DMS153 (cell line): ENCODE measurements around the gene TMOD1.
"Not testable (repeated sequence)": the region's sequence is repeated elsewhere in the genome, so short reads cannot be mapped to it uniquely, and the experiment has no call there.

ENCODE experiments used
- DNase-seq: peaks from one replicate; lab custom pipeline; 2025; lab: John Stamatoyannopoulos, UW

Gene TMOD1

DNA sequence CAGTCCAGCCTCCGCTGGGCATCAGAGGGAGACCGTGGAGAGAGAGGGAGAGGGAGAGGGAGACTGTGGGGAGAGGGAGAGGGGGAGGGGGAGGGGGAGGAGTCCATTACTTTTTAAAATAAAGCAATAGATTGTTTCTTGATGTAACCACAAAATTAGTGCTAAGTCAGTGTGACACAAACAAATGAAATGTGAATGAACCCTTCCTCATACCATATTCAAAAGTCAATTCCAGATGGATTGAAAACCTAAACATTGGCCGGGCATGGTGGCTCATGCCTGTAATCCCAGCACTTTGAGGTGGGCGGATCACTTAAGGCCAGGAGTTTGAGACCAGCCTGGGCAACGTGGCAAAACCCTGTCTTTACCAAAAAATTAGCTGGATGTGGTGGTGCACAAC lies 2.6 kb upstream of the TMOD1 start:
- DNase-seq = not testable (repeated sequence)

DNA sequence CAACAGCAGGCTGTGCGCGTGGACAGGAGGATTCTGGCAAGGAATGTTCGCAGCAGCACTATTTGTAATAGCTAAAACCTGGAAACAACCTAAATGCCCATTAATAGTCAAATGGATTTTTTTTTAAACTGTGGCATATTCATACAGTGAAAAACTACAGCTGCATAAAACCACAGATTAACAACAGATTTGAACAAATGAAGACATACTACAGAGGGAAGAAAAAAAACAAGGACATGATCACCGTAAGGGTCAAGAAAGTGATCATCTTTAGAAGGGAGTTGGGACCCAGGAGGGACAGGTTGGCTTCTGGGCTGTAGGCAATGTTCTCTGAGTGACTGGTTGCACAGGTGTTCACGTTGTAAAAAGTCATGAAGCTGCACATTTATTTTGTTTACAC lies 1.2 kb upstream of the TMOD1 start:
- DNase-seq = no peak

DNA sequence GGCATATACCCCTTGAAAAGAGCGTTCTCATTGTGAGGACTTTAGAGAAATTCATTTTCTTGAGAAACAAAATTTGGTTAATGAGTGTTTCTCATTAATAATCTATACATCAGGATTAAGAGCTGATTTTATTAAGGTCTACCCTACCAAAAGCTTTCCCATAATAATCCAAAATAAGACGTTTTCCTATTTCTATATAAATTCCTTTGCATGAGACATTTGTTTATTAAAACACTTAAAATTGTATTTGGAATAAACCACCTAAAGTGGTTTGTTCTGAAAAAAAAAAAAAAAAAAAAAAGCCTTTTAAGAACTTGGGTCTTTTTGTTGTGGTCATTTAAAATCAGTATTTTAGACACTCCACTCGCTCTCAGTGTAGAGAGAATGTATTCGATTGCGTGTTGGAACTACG lies 695 bp upstream of the TMOD1 start:
- DNase-seq = no peak

DNA sequence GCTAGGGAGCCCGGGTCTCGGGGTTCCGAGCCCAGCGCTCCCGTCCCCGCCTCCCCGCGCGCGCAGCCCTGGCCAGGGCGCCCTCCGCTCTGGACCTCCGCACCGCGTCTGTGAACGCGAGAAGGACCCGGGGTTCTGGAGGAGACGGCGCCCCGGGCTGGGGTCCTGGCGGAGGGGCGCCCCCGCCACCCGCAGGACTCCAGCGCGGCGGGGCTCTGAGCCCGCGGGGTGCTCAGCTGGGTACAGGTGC lies 431 bp downstream of the TMOD1 start:
- DNase-seq = no peak

DNA sequence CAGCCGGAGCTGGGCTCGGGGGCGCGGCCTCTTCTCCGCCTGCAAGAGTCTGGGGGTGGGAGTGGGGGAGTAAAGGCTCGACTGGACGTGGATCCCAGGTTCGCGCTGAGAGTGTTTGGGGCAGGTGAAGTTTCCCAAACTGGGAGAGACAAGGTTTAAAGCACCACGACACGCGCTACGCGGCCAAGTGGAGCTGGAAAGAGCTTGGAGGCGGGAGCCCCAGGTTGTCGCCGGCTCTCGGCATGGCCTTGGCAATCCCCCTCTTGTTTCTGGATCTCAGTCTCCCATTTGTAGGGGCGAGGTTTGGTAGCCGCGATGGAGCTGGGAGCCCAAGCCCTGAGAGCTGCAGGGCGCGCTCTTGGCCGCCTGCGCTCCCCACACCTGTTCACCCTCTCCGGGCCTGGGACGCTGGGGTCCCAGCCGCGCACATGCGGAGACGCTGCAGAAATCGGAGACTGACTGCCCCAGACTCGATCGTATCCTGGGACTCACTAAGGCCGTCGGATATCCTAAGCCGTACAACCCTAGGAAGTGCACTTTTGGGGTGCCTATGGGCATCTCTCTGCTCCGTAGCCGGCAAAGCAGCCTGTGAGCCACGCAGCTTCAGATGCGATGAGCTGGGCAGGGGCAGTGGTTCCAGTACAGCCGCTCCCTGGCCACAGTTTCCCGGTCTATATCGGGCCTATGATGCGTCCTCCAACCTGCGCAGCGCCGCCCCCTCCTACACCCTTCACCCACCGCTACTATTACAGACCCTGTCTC lies 937 bp downstream of the TMOD1 start:
- DNase-seq = no peak

DNA sequence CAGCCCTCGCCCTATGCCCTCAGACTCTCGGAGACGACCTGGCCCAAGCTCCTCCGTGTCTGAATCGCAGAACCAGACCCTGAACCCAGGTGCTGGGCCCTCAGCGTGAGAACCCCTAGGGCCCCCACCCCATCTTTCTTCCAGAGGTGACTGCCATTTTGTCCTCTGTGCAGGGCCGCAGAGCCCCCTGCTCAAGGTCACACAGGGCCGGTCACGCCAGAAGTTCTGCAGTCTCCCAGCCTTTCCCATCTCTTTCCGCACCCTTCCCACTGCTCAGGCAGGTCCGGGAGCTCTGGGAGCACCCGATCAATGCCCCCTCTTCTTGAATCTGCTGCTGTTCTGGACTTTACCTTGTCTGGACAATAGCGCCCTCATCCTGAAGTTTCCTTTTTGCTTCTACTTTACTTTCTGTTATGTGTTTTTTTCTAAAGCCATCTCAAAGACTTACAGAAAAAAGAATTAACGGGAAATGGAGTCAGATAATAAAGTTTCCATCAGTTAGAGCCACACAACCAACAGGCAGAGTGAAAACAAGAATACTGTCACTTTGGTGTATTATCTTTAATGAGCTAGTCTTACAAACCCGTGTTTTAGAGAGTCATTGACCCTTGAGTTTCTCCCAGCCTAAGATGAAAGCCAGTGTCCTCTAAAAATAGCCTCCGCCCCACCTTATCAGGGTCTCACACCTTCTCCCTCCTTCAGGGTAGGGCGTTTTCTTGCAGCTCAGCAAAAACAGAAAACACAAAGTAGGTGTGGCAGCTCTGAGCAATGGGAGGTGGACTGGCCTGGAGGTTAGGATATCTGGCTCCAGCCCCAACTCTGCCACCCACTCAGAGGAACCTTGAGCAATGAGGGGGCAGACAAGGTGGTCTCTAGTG lies 1.8 kb downstream of the TMOD1 start:
- DNase-seq = no peak

DNA sequence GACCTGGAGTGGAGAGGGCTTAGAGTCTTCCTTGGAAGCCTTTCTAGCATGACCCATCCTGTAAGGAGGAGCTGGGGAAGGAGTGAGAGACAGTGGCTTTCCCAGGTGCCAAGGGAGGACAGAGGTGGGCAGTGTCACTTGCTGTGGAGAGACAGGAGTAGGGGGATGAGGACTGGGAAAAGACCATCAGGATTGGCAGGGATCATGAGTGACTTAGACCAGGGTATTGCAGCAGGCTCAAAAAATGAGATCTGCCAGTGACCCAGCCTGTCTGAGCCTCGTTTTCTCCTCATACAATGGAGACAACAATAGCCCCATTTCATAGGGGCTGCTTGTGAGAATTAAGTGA lies 2.4 kb downstream of the TMOD1 start:
- no peak for DNase-seq

DNA sequence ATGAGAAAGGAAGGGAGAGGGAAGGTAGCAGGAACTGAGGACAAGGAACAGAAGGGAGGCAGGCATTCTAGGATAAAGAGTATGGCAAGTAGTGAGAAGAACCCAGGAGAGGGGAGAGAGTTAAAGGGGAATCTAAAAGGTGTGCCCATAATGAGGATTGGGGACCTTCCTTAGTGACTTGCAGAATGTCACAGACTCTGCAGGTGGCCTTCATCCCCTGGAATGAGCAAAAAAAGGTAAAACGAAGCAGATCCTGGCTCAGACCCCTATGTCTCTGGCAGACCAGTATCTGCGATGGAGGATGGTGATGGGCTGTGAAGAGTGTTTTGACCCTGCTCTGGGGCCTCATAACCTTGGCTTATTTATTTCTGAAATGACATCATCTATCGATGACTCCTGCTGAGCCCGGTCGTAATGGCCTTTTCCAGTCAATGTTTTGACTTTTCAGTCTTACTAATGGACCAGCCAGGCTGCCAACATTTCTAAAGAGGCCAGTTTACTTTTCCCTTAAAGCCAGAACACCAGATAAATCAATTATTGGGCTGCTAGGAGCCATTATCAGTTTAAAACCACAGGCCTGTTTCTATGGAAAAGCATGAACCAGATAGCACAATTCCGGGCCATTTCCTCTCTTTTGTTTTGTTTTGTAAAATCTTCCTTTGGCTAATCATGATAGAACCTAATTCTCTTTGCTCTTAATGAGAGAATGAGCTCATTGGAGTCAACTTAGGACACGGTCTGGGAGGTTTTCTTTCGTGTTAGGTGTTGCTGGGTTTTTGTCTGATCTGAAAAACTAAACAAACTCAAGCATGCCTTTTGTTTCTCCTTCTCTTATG lies 3.1 kb downstream of the TMOD1 start:
- DNase-seq = no peak

DNA sequence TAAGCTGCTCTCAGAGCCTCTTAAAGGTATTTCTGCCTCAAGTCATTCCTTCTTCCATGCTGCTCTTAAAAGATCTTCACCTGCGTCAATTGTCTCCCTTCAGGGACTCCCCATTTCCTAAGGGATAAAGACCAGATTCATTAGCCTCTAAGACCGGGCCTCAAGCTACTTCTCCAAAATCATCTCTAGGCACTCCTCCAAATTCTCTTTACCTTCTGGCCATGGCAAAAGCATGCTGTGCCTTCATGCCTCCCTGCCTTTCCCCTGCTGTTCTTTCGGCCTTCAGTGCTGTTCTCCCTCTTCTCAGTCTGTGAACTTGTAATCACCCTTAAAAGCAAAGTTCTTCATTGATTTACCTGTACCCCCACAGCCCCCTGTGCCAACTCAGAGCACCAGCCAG lies 4.4 kb downstream of the TMOD1 start:
- no peak for DNase-seq

DNA sequence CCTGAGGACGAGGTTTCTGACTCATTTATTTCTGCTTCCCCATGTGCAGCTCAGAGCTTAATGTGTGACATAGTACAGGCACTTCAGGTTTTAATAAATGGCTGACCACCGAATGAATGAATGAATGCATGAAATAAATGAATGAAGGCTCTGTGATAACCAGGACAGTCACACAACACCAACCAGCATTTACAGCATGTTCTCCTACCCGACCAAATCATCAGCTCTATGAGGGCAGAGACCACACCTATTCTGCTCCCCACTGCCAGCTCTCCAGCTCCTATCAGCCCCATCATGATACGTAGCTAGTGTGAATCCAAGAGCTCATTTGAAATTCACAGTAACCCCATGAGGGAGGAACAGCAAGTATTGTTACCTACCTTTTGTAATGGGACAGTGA lies 4.8 kb downstream of the TMOD1 start:
- DNase-seq = no peak

DNA sequence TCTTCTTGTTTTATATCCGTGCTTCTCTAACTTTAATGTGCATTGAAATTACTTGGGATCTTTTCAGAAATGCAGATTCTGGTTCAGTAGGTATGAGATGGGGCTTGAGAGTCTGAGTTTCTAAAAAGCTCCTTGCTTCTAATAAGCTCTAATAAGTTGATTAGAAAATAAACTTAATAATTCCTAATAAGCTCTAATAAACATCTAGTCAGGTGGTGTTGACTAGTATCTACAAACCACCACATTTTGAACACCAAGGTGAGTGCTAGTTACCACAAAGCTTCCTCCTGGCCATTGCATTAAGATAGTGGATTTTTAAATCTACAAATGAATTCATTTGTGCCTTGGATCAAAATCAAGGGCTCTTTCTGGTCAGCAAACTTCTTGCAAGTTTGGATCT lies 5.3 kb downstream of the TMOD1 start:
- DNase-seq = no peak

DNA sequence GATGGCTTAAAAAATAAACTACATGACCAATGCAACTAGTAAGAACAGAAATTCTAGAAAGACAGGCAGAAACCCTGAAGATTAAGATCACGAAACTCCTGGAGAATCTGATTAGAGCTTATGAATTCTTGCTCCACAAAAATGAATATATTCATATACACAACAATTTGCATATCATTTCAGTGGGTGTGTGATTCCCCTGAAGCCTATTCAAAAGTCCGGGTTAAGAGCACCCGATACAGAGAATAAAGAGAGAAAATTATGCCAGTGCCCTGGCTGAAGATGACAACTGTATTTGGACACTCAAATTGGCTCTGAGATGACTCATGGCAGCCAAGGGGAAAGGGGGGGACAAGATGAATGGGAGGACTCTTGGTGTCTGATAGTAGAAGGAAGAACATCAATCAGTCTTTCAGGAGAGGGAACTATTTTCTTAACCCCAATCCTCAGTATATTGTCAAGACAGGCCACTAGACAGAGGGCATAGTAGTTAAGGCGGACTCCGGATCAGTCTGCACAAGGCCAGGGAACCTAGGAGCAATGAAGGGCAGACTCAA lies 6.0 kb downstream of the TMOD1 start:
- DNase-seq = no peak

DNA sequence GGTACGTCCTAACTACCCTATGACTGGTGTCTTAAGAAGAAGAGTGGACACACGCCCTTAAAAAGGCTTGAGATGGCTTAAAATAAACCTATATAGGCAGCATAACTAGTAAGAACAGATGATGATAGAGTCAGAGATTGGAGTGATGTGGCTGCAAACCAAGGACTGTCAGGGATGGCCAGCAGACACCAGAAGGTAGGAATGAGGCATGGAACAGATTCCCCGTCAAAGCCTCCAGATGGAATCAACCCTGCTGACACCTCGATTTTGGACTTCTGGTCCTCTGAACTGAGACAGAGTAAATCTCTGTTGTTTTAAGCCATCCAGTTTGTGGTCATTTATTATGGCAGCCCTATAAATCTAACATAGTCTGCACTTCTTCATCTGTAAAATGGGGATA lies 7.4 kb downstream of the TMOD1 start:
- DNase-seq = no peak

DNA sequence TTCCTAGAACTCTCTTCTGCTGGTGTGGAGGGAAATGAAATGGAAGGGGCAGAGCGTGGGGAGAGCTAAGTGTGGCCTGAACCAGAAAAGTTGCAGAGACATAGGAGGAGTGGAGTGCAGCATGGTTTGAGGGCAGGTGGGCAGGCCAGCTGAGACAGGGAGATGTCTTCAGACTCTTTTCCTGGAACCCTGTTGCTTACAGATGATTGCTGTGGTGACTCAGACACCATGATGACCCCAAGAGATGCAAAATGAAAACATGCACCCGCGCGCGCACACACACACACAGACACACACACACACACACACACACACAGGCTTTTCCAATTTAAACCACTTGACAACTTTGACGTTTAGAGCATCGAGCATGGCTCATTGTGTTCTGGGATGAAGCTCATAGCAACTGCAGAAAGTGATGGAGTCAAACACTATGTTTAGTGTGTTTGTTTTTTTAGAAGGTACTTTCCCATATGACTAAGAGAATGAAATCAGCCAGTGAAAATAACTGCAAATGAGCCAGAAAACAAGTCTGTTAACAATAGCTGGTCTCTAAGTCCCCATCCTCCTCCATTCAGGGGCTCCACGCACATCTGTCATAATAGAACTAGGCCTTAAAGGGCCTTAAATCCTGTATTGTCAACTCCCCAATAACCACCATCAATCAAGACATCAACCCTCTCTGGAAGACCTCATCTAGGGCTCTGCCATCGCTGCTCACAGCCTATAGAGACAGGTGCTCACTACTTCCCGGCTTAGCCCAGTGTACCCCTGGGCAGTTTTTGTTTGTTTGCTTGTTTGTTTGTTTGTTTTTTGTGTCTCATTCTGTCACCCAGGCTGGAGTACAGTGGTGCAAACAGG lies 9.6 kb downstream of the TMOD1 start:
- DNase-seq = no peak

DNA sequence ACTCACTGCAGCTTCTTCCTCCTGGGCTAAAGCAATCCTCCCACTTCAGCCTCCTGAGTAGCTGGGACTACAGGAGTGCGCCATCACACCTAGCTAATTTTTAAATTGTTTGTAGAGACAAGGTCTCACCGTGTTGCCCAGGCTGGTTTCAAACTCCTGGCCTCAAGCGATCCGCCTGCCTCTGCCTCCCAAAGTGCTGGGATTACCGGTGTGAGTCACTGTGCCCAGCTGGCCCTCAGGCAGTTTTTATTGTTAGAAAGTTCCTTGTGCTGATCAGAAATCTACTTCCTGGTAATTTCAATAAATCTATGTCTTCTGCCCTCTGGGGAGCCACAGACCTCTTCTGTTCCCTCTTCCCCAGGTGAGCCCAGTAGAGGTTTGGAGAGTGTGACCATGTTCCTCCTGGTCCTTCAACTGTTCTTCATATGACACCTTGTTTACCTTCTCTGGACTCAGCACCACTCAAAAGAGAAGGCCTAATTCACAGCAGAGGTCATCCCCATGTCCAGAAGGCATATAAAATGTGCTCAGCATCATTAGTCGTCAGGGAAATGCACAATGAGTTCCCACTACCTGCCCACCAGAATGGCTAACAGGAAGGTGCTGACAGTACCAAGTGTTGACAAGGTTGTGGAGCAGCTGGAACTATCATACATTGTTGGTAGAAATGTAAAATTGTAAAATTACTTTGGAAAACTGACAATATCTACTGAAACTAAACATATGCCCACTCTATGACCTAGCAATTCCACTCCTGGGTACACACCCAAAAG lies 10.4 kb downstream of the TMOD1 start:
- DNase-seq = peak; percentile 37

DNA sequence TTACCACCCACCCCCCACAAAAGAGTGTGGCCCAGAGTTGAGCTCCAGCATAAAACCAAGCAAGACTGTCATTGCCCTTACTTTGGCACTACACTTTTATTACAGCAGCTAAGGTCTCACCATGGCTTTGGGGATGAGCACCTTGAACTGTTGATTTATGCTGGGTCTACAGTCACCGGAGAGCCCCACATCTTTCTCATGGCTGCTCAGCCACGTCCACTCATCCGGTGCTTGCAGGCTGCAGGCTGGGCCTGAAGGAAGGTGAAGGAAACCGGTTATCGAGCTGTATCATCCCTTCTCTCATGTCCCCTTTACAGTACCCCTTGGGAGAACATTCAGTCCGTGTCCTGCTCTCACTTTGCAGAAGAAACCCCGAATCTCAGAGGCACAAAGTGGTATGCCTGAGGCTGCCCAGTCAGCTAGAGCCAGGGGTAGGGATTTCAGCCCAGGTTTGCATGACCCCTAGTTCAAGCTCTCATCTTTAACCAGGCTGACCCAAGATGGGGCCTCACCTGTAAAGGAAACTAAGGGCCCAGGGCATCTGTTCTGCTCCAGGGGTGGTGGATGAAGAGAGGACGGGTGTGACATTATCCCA lies 11.6 kb downstream of the TMOD1 start:
- no peak for DNase-seq

DNA sequence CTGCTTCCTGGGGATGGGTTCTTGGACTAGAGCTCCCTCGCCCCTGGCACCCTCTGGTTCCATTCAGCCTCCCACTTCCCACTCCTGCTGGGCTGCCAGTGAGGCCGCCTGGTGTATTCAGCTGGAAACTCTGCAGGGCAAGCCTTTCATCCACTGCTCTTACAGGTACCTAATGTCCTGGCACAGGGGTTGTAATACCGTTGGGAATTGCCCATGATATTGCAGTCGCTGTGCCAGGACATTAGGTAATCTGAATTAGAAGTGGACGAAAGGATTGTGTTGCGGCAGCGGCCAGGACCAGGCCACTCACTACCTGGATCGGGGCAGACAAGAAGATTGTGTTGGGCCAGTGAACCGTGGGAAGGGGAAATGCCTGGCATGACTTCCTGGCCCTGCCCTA lies 13.1 kb downstream of the TMOD1 start:
- DNase-seq = no peak

DNA sequence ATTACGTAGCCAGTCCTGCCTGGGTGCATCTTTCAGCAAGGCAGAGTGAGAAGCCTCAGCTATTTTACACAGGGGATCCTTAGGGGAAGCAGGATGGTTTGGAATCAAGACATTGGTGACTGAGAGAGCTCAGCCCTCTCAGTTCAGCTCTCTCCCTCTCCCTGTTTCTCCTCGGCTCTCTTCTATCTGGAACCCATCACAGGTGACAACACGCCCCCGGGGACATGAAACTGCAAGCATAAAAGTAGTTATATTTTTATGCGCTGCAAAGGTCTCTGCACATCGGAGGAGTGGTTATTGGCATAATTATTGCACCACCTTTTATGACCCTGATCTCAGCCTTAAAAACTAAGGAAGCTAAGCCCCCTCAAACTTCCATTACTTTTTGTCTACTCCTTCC lies 14.2 kb downstream of the TMOD1 start:
- no peak for DNase-seq

DNA sequence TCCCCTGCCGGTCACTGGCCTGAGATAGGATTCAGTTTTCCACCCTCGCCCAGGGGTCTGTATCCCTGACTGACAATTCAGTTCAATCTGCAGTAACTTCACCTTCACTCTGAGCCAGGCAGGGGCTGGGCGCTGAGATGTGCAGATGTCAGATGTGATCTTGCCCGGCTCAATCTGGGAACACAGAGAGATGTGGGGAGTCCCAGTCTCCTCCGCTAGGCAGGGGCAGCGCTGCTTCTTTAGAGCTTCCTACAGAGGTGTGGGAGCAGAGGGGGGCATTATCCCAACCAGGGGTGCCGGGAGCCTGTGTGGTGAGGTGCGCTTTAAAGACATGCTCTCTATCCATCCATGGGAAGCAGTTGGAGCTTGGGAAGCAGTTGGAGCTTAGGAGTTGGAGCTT lies 14.6 kb downstream of the TMOD1 start:
- no peak for DNase-seq

DNA sequence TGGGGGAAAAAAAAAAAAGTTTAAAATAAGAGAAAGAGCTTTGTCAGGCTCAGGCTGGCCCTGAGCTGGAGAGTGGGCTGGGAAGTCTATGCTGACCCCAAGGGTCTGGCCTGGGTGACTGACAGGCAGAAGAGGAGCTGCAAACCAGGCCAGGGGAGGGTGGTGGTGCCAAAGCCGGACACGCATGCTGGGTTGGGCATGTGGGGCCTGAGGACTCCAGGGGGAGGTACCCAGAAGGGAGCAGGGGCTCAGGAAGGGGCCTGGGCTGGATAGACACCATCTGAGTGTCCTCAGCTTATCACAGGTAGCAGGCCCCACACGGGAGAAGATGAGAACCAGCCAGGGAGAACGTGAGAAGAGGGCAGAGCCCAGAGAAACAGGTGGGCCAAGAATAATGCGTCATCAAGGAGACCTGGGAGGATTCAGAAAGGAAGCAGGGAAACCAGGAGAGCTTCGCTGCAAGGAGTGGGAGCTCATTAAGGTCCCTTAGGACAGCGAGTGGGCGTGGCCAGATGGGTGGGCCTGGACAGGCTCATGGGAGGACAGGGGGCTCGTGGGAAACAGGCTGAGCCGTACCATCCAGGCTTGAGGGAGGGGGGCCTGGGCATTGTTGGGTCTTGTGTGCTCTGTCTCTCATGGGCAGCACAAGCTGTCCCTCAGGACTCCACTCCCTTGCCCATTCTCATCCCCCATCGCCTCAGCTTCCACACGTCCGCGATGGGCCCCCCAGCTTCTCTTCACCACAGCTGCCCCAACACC lies 16.0 kb downstream of the TMOD1 start:
- DNase-seq = no peak
